Activated T-cell treated with anti-CD3 and anti-CD28 coated beads, Interleukin-2, amount 50 U/mL, for 48 hours (primary cell): ENCODE data around the gene PDE7B.

Experiments
- DNase-seq, 2 experiments: peaks; one replicate each; pipeline ENCODE4 v3.0.0-alpha.2; 2020

The PDE7B gene

GRCh38 chr6:135939208-135939591, 87.7 kb downstream of the PDE7B start:
- DNase-seq = no peak

- DNase-seq = no peak
Observed at GRCh38 chr6:135940616-135941167, 89.2 kb downstream of the PDE7B start.

- DNase-seq = no peak
Observed at GRCh38 chr6:135941275-135942025, 89.9 kb downstream of the PDE7B start.

GRCh38 chr6:135944120-135944519, 92.6 kb downstream of the PDE7B start:
- DNase-seq = no peak

GRCh38 chr6:135946674-135947073, 95.2 kb downstream of the PDE7B start:
- no peak for DNase-seq

GRCh38 chr6:135950669-135951068, 99.2 kb downstream of the PDE7B start:
- DNase-seq = no peak

- DNase-seq = no peak
Observed at GRCh38 chr6:135951169-135951568, 99.7 kb downstream of the PDE7B start.

GRCh38 chr6:135953818-135954217, 102.3 kb downstream of the PDE7B start:
- DNase-seq = no peak

DNA sequence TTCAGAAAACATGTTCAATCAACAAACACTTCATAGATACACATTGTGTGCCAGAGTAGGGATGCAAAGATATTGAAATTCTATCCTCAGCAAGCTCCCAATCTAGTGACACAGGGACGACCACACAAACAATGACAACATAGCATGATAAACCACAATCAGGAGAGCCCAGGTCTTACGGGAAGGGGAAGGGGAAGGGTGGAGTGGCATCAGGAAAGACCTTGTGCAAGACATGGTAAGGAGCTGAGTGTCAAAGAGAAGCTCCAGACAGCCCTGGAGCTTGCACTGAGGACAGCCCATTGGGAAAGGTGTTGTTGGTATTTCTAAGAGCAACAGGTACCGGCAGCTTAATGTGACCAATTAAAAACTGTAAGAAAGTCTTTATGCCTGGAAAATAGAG, 103.6 kb downstream of the PDE7B start:
- no peak for DNase-seq

GRCh38 chr6:135962731-135963130, 111.2 kb downstream of the PDE7B start:
- DNase-seq = no peak

DNA sequence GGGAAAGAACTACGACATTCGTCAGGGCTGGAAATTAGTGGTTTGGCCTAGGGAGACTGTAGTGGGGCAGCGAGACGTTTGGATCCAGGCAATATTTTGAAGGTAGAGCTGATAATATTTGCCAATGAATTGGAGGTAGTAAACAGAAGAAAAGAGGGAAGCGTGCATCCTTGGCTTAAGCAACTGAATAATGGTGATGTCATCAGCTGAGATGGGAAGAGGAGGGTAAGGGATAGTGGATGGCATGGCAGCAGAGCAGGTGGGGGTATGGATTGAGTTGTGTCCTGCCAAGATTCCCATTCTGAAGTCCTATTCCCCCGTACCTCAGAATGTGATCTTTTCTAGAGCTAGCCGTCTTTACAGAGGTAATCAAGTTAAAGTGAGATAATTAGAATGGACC, 119.2 kb downstream of the PDE7B start:
- no peak for DNase-seq

DNA sequence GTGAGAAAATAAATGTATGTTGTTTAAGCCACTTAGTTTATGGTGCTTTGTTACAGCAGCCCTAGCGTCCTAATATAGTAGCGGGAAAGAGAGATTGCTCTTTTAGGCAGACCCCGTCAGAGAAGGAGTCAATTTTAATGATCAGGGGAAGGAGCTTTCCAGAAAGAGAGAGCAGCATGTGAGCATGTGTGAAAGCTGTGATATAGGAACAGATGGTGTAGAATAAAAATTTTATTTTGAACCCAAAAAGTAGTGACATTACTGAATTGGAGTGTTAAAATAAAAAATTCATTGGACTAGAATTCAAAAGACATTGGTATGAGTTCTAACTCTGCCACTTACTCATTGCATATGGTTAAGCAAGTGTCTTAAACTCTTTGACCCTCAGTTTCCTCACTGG, 119.8 kb downstream of the PDE7B start:
- no peak for DNase-seq

- DNase-seq = no peak
Observed at GRCh38 chr6:135972150-135972549, 120.6 kb downstream of the PDE7B start.

DNA sequence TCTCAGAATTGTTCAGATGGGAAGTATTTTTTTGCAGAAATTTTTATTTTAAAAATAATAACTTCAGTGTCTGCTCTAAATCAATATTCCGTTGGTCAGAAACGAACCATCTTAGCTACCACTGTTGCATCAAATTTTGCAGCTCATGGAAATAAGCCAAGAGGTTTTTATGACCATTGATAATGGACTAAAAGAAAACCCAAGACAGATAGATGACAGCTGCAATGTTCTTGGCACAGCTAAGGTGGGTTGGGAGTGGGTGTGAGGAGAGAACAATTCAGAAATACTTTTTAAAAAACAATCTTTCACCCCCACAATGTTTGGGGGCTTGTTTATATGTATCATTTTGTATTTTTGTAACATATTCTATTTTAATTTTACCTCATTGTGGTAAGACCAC, 121.1 kb downstream of the PDE7B start:
- DNase-seq = no peak

- DNase-seq = no peak
Observed at GRCh38 chr6:135974426-135974825, 122.9 kb downstream of the PDE7B start.

- no peak for DNase-seq
Observed at GRCh38 chr6:135976585-135976984, 125.1 kb downstream of the PDE7B start.

- no peak for DNase-seq
Observed at GRCh38 chr6:135983093-135983492, 131.6 kb downstream of the PDE7B start.

DNA sequence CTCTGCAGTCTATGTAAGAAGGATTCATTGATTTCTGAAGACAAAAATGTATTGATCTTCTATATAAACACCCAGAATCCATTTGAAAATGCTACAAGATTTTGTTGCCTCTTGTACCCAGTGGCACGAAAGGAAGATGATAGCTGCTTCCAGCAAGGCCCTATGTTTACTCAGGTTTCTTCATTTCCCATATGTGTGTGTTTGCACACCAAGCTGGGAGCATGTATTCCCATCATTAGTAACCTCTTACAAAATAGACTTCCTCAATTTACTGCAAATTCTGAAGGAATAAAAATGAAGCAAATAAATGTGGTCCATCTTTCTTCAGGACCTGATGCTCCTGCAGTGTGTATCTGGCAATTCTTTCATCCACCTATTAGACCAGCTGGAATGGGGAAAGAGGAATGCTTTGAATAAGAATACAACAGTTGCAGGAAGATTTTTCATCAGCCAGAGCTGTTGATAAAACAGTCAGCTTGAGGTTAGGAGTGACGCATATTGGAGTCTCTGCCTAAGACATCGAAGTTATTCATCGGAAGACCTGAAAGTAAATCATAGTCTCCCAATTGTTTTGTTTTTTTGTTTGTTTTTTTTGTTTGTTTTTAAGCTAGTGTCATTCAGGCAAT, 132.3 kb downstream of the PDE7B start:
- DNase-seq = no peak

DNA sequence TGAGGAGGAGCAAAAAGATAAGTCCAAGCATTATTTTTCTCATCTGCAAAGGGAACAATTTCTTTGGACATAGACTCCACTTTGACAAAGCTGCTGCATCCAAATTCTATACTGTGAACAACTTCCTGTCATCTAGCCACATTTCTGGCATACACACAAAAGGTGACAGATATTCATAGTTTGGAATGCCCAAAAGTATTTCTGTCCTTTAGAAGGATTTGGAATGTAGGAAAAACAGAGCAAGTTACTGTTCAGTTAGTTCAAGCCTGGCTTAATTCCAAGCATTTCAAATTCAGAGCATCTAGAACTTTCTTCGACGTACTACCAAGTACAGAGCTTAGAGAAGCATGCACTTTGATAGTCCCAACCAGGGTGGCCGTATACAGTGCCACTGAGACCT, 134.0 kb downstream of the PDE7B start:
- DNase-seq = no peak

GRCh38 chr6:135987226-135987625, 135.7 kb downstream of the PDE7B start:
- no peak for DNase-seq

GRCh38 chr6:135990439-135990838, 138.9 kb downstream of the PDE7B start:
- no peak for DNase-seq

GRCh38 chr6:135990855-135991464, 139.5 kb downstream of the PDE7B start:
- no peak for DNase-seq

DNA sequence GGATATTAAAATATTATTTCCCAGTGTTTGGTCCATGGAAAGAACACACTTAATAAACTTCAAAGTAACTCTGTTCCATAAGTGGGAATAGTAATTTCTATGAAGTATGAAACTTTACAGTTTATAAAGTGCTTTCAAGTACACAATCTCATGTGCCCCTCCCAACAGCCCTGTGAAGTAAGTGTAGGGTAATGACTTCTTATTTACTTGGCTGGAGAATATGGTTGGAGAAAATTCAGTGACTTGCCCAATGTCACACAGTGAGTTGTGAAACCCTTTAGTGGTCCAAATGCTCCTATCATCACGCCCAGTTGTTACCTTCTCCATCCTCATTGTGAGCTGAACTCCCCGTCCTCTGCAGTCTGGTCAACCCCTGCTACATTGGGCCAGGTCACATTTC, 141.2 kb downstream of the PDE7B start:
- no peak for DNase-seq

DNA sequence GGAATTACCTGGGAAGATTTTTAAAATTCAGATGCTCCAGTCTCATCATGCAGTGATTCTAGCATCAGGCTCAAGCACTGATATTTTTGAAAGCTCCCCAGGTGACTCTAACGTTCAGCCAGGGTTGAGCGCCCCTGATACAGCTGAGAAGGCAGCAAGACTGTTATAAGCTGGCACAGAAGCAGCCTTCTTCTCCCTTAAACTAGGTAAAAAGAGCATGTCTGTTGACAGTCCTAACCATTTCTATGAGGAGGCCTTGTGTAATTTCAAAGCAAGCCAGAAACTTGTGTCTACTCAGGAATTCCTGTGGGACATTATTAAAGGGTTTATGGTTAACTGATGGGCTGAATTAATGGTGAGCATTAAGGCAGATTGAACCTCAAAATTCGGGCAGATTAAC, 141.9 kb downstream of the PDE7B start:
- DNase-seq = no peak
